ENCODE results near the gene NT5C2.
"Not testable (repeated sequence)": the region's sequence is repeated elsewhere in the genome, so short reads cannot be mapped to it uniquely, and the experiment has no call there.

NT5C2 gene

GRCh38 chr10:103155471-103156085 lies 37.5 kb downstream of the NT5C2 start:
- no peak for DNase-seq

GRCh38 chr10:103154521-103155299 lies 38.4 kb downstream of the NT5C2 start:
- DNase-seq: no peak

GRCh38 chr10:103153302-103154197 lies 39.5 kb downstream of the NT5C2 start:
- DNase-seq: no peak

GRCh38 chr10:103149991-103150622 lies 43.0 kb downstream of the NT5C2 start:
- no peak for DNase-seq

GRCh38 chr10:103147645-103148044 lies 45.4 kb downstream of the NT5C2 start:
- no peak for DNase-seq

- DNase-seq: no peak
Measured at GRCh38 chr10:103145860-103146466, 47.1 kb downstream of the NT5C2 start.

GRCh38 chr10:103145046-103145445 lies 48.0 kb downstream of the NT5C2 start:
- DNase-seq: no peak

- DNase-seq: no peak
Measured at GRCh38 chr10:103144041-103144440, 49.0 kb downstream of the NT5C2 start.

GRCh38 chr10:103143641-103144040 lies 49.4 kb downstream of the NT5C2 start:
- not testable (repeated sequence) for DNase-seq

GRCh38 chr10:103141950-103142349 lies 51.1 kb downstream of the NT5C2 start:
- no peak for DNase-seq

GRCh38 chr10:103140469-103140868 lies 52.6 kb downstream of the NT5C2 start:
- no peak for DNase-seq

GRCh38 chr10:103139803-103140202 lies 53.3 kb downstream of the NT5C2 start:
- no peak for DNase-seq

GRCh38 chr10:103135168-103135567 lies 57.9 kb downstream of the NT5C2 start:
- DNase-seq: not testable (repeated sequence)

- DNase-seq: no peak
Measured at GRCh38 chr10:103130910-103131309, 62.2 kb downstream of the NT5C2 start.

- DNase-seq: not testable (repeated sequence)
Measured at GRCh38 chr10:103130180-103130579, 62.9 kb downstream of the NT5C2 start.

GRCh38 chr10:103127241-103127640 lies 65.8 kb downstream of the NT5C2 start:
- DNase-seq: no peak

GRCh38 chr10:103125323-103126267 lies 67.5 kb downstream of the NT5C2 start:
- DNase-seq: no peak

- no peak for DNase-seq
Measured at GRCh38 chr10:103124420-103125096, 68.5 kb downstream of the NT5C2 start.

- no peak for DNase-seq
Measured at GRCh38 chr10:103123282-103124024, 69.6 kb downstream of the NT5C2 start.
